GM19372 (cell line): Measurements from ENCODE around the gene WLS.
A peak's percentile ranks its signal among the peaks of the same experiment; 100 is the strongest.
"Not testable (repeated sequence)": the region's sequence is repeated elsewhere in the genome, so short reads cannot be mapped to it uniquely, and the experiment has no call there.

Source experiments
- ATAC-seq: cut with Tn5 transposase; IDR thresholded peaks from one replicate; pipeline ENCODE4 v1.9.1; 2021; ENCODE audit warnings: mild to moderate bottlenecking, low read depth, moderate library complexity; ENCODE audit not compliant: unreplicated experiment

The WLS gene

DNA sequence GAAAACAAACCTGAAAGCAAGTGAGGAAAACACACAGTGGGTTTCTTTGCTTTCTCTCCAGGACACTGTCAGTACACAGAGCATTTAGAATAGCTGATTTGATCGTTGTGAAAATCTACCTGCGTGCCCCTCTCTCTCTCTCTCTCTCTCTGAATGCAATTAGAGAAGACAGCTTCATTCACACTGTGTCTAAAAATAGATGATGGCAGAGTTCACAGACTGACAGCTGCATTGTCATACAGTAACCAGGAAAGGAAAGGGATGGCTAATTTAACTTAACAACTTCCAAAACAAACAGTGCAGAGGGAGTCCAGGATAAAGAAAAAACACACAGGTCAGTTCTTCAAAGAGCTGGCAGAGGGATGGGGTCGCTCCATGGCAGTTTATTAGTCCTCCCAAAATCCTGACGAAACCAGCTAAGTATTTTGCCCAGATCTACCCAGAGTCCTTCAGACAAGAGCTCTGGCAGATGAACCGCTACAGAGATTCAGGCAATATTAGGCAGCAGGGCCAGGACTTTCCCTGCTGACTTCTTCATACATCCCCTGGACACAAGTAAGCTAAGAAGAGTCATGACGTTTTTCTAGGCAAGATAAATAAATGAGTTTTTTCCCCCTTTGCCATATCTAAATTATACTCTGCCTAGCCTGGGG is 58.9 kb downstream of the WLS start:
- ATAC-seq, result no peak

DNA sequence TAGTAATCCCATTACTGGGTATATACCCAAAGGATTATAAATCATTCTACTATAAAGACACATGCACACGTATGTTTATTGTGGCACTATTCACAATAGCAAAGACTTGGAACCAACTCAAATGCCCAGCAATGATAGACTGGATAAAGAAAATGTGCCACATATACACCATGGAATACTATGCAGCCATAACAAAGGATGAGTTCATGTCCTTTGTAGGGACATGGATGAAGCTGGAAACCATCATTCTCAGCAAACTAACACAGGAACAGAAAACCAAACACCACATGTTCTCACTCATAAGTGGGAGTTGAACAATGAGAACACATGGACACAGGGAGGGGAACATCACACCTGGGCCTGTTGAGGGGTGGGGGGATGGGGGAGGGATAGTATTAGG is 60.5 kb downstream of the WLS start:
- not testable (repeated sequence) for ATAC-seq

GRCh38 chr1:68168545-68169171 is 63.7 kb downstream of the WLS start:
- no peak for ATAC-seq

DNA sequence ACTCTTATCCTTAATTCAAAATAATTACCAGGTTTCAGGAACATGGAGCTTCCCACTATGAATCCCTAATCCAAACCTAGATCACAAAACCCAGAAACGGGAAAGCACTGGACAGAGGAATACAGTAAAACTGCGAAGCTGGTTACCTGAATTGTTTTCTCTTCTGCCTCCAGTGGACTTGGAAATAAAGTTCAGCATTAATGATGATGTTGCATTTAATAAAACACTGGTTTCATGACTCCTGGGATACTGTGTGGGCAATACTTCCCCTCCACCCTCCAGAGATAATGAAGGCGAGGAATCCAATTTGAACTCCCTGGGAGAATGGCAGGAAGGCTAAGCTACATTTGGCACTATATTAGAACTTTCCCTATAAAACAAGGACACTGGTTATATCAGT is 65.1 kb downstream of the WLS start:
- no peak for ATAC-seq

GRCh38 chr1:68166348-68166747 is 66.0 kb downstream of the WLS start:
- ATAC-seq, result no peak

DNA sequence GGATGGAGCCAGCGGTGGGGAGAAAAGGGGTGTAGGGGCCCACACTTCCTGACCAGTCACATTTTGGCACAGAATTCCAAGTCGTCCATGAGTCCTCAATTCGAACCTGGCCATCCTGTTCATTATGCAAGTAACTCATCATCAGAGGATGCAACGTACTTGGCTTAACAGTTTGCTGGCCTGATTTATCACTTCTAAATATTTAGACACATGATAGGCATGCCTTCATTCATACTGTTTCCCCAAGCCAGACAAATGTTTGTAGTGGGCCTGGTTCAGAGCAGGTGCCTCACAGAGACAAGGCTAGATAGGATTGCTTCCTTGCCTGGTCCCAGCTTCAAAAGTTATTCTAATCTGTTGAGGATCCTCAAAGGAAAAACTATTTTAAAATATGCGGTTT is 66.7 kb downstream of the WLS start:
- no peak for ATAC-seq

DNA sequence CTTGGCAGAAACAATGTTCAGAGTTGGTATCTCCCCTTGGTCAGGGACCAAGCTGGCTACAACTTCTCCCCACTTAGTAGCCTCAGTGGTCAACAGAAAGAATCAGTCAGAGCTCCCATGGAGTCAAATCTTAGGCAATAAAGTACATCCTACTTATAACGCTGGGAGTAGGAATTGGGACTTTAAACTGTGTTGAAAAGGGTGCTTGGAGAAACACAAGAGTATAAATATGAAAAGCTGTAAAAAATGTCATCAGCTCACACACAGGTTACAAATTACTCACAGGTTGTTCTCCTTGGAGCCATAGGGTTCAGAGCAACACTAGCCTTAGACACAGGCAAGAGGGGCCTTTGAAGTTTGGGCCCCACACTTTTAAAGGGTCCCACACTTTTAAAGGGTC is 67.4 kb downstream of the WLS start:
- no peak for ATAC-seq

- no peak for ATAC-seq
Measured at GRCh38 chr1:68163220-68163619, 69.1 kb downstream of the WLS start.

DNA sequence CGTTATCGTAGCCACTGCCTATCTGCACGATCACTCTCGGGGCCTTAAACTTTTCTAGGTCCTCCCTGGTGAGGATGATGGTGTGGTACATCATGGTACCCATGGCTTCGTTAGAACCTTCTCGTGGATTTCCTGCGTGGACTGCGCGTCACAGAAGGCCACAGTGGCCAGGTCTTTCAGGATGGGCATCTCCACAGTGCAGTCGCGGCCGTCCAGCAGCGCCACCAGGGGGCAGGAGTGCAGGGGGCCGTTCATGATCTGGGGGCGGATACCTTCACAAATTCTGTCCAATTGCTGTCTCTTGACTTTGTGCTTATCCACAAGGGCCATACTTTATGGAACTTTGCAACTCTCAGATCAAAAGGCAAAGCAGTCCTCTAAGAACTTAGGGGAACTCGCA is 69.6 kb downstream of the WLS start:
- ATAC-seq, result no peak

GRCh38 chr1:68161672-68162071 is 70.7 kb downstream of the WLS start:
- not testable (repeated sequence) for ATAC-seq

DNA sequence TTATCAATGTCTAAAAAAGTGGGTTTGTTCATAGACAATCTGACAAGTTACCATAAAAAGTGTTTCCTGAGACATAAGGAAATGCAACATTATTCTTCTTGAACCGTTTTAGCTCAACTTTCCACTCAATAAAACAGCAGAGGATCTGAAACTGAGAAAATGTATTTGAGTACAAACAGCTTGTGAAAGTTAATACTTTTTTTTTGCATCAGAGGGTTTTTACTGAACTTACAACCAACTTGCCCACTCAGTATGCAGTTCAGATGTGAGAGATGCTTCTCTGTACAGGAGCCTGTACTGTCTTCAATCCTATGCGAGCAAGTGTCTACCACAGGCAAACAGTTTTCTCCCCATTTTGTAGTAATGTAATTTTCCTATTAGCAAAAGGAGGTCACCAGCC is 71.4 kb downstream of the WLS start:
- ATAC-seq, result peak; percentile 97

DNA sequence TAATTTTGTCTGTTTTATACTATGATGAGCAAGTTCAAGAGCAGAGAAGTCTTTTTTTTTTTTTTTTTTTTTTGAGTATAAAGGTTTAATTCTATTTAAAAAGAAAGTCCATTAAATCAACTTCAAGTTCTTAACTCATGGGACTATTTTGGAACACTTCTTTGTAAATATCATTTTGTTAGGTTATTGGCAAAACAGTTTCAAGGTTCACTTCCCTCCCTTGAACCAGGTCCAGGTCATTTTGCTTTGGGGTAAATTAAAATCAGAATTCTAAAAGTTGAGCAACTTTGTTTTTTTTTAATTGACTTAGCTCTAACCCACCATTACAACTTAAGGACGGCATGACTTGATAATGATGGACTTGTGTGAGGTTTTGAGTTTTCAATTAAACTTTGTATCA is 72.3 kb downstream of the WLS start:
- ATAC-seq, result no peak

GRCh38 chr1:68158837-68159236 is 73.5 kb downstream of the WLS start:
- no peak for ATAC-seq

DNA sequence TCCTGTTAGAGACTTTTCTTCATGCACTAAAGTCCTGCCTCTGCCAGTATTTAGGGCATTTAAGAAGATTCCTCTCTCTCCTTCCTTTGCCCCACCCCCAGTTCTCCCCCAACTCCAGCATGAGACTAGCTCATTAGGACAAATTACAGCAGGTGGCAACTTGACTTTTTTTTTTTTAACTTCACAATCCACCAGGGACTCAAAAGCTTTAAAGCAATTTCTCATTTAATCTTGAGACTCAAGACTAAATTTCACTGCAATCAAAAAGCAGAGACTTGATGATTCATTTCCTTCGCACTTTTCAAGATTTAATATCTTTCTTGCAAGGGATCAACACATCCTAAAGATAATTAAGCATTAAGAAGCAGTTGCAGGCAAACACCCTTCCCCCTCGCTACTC is 74.9 kb downstream of the WLS start:
- no peak for ATAC-seq

- no peak for ATAC-seq
Measured at GRCh38 chr1:68151690-68152089, 80.6 kb downstream of the WLS start.

GRCh38 chr1:68149907-68150306 is 82.4 kb downstream of the WLS start:
- ATAC-seq, result no peak

- no peak for ATAC-seq
Measured at GRCh38 chr1:68149110-68149798, 83.1 kb downstream of the WLS start.

- ATAC-seq, result no peak
Measured at GRCh38 chr1:68148631-68149030, 83.7 kb downstream of the WLS start.

GRCh38 chr1:68147534-68148171 is 84.7 kb downstream of the WLS start:
- ATAC-seq, result no peak

GRCh38 chr1:68145418-68146126 is 86.8 kb downstream of the WLS start:
- ATAC-seq, result no peak

- ATAC-seq, result no peak
Measured at GRCh38 chr1:68144856-68145255, 87.5 kb downstream of the WLS start.
